ENCODE results near the gene OR10J1. TPM values are rescaled to one million over a fixed set of nuclear protein-coding genes. Genes with fewer than 3 reads are reported as not detected.

Gene OR10J1
- total RNA-seq, 1 donor from 2014 or later: not detected

DNA sequence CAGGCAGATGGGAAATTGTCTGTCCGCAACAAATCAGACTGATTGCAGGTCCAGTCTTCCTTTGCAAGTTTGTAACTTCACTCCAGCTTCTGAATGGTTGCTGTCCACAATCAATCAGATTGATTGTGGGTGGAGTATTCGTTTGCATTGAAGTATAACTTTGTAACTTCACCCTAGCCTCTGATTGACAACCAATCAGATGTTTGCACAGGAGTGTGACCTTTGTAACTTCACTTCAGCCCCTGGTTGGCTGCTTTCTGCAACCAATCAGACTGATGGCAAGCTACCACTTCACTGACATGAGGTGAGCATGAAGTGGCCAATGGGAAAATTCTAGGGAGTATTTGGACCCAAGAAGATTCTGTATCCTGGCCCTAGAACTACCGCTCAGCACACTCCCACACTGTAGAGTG, 25.7 kb downstream of the OR10J1 start:
- FAIRE-seq: no peak
- no peak for DNase-seq (ENCODE audit: low read depth)

DNA sequence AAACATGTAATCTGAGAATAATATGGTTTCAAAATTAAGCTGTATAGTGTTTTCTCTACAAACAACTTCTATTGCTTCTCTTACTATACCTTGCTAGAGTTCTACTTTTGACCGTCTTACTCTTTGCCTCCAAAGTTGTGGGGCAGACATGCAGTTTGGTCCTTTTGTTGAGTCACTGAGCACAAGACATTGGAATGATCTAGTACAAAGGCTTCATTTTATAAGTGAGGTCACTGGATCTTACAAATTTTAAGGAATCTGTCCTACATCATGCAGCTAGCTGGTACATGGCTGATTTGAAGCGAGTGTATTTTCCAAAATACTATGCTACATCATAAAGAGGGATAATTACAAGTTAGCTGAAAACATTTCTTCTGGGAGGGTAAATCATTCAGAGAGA, 28.8 kb downstream of the OR10J1 start:
- no peak overlapping the region for H3K4me3 ChIP-seq (ENCODE audit: low read depth, low read length)
- TF ChIP-seq, protein P1, sequence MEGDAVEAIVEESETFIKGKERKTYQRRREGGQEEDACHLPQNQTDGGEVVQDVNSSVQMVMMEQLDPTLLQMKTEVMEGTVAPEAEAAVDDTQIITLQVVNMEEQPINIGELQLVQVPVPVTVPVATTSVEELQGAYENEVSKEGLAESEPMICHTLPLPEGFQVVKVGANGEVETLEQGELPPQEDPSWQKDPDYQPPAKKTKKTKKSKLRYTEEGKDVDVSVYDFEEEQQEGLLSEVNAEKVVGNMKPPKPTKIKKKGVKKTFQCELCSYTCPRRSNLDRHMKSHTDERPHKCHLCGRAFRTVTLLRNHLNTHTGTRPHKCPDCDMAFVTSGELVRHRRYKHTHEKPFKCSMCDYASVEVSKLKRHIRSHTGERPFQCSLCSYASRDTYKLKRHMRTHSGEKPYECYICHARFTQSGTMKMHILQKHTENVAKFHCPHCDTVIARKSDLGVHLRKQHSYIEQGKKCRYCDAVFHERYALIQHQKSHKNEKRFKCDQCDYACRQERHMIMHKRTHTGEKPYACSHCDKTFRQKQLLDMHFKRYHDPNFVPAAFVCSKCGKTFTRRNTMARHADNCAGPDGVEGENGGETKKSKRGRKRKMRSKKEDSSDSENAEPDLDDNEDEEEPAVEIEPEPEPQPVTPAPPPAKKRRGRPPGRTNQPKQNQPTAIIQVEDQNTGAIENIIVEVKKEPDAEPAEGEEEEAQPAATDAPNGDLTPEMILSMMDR (IDR thresholded peaks at IDR 0.05; ENCODE audit: insufficient read depth, low read length, severe bottlenecking): no peak
- FAIRE-seq (no peak), DNase-seq (ENCODE audit: low read depth) (no peak)
- no peaks in the 10 kb centered on the region for H3K36me3 ChIP-seq (ENCODE audit: control insufficient read depth, insufficient read depth, low read length)
- H3K27me3 ChIP-seq (ENCODE audit: control insufficient read depth, insufficient read depth, low read length): no peaks in the 10 kb centered on the region

More for the DNA sequence above, 25.7 kb downstream of the OR10J1 start:
- Histone ChIP-seq H3K27me3 (ENCODE audit: control insufficient read depth, insufficient read depth, low read length) (no peaks in the 10 kb centered on the region), H3K4me3 (ENCODE audit: low read depth, low read length) (no peak overlapping the region), H3K36me3 (ENCODE audit: control insufficient read depth, insufficient read depth, low read length) (no peaks in the 10 kb centered on the region)
- TF ChIP-seq, protein P1 (IDR thresholded peaks at IDR 0.05; ENCODE audit: insufficient read depth, low read length, severe bottlenecking): no peak

DNA sequence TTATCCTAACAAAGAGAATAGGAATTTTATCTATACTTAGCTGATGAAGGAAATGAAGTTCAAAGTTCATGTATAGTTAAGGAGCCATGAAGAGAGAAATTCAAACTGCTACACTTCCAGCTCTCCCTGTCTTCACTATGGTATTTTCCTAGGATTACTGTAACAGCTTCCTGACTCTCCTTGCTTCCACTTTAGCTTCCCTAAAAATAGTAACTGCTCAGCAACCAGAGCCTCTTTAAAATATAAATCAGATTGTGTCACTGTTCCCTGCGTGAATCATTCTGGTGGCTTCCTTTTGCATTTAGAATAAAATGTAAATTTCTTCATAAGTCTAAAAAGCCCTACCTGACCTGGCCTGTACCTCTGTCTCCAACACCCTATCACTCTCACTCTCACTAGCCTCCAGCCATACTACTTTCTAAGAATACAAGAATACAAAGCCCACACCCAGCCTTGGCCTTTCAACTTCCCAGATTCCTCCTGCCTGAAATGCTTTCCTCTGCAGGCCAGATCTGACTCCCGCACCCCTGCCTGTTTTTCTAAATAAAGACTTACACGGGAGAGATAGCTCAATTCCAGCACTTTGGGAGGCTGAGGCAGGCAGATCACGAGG, 30.5 kb downstream of the OR10J1 start:
- TF ChIP-seq, protein P1 (IDR thresholded peaks at IDR 0.05; ENCODE audit: insufficient read depth, low read length, severe bottlenecking): no peak
- FAIRE-seq: no peak
- H3K27me3 ChIP-seq (ENCODE audit: control insufficient read depth, insufficient read depth, low read length): no peaks in the 10 kb centered on the region

DNA sequence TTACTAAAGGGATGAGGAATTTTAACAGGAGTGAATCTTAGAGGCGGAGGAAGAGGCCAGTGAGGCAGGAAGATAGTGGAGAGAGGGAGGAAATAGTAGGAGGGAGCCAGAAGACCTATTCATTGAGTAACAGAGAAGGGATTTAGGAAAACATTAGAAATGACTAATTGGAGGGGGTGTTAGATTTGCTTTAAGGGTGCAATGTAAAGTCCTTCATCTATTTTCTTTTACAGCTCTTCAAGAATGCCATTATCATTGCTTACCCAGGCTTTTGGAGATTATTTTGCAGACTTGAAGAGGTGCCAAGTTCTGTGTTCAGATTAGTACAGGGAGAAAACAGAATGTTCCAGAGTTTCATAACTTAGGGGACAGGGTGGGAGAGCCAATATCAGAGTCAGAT, 33.8 kb downstream of the OR10J1 start:
- TF ChIP-seq, protein P1 (IDR thresholded peaks at IDR 0.05; ENCODE audit: insufficient read depth, low read length, severe bottlenecking): no peak
- Histone ChIP-seq H3K36me3 (ENCODE audit: control insufficient read depth, insufficient read depth, low read length) (no peaks in the 10 kb centered on the region), H3K27me3 (ENCODE audit: control insufficient read depth, insufficient read depth, low read length) (no peaks in the 10 kb centered on the region), H3K4me3 (ENCODE audit: low read depth, low read length) (no peak overlapping the region)
- FAIRE-seq (no peak), DNase-seq (ENCODE audit: low read depth) (no peak)

More for the DNA sequence above, 30.5 kb downstream of the OR10J1 start:
- no peak overlapping the region for H3K4me3 ChIP-seq (ENCODE audit: low read depth, low read length)
- H3K36me3 ChIP-seq (ENCODE audit: control insufficient read depth, insufficient read depth, low read length): no peaks in the 10 kb centered on the region
- no peak for DNase-seq (ENCODE audit: low read depth)

DNA sequence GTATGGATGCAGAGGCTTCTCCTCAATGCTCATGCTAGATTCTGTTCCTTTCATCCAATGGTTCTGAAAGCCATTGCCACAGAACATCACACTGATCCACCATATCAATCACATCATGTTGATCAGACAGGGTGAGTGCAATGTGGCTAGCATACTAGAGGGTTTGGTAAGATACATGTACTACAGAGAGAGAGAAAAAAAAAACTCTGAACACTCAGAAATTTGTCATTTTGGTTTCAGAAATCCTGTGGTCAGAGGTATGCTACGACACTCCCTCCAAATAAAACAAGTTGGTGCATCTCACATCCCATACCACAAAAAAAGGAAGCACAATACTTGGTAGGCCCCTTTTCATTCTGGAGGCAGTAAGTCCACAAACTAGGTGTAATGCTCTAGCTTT, 35.4 kb downstream of the OR10J1 start:
- no peaks in the 10 kb centered on the region for H3K27me3 ChIP-seq (ENCODE audit: control insufficient read depth, insufficient read depth, low read length)
- TF ChIP-seq, protein P1 (IDR thresholded peaks at IDR 0.05; ENCODE audit: insufficient read depth, low read length, severe bottlenecking): no peak
- FAIRE-seq (no peak), DNase-seq (ENCODE audit: low read depth) (no peak)
- H3K36me3 ChIP-seq (ENCODE audit: control insufficient read depth, insufficient read depth, low read length): no peaks in the 10 kb centered on the region
- H3K4me3 ChIP-seq (ENCODE audit: low read depth, low read length): no peak overlapping the region

DNA sequence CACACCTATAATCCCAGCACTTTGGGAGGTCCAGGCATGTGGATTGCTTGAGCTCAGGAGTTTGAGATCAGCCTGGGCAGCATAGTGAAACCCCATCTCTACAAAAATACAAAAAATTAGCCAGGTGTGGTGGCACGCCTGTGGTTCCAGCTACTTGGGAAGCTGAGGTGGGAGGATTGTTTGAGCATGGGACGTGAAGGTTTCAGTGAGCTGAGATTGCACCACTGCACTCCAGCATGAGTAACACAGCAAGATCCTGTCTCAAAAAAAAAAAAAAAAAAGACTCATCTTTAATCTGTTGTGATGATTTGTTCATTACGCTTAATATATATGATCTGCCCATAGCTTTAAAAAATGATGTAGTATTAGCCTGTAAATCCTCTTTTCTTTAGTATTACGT, 44.0 kb downstream of the OR10J1 start:
- Histone ChIP-seq H3K4me3 (ENCODE audit: low read depth, low read length) (no peak overlapping the region), H3K27me3 (ENCODE audit: control insufficient read depth, insufficient read depth, low read length) (no peaks in the 10 kb centered on the region), H3K36me3 (ENCODE audit: control insufficient read depth, insufficient read depth, low read length) (no peaks in the 10 kb centered on the region)
- TF ChIP-seq, protein P1 (IDR thresholded peaks at IDR 0.05; ENCODE audit: insufficient read depth, low read length, severe bottlenecking): no peak
- no peak for DNase-seq (ENCODE audit: low read depth)
- no peak for FAIRE-seq

All from bronchial epithelial cell (primary cell).